IMR-90 (cell line): ENCODE data around the gene GOSR1. TPM values are rescaled to one million over a fixed set of nuclear protein-coding genes. Genes with fewer than 3 reads are reported as not detected.

Experiments used
- ATAC-seq: fragments of 200-7000 bp; cut with Tn5 transposase; 2 replicates; pipeline ENCODE4 v1.9.1; 2020; ENCODE audit warnings: low read depth, mild to moderate bottlenecking, moderate library complexity
- BruUV-seq: library from RNA; stranded (reverse); fragments of 400-500 nt; replicated peaks from 2 replicates; lab custom pipeline; 2021; lab: Mats Ljungman, UMichigan
- CTCF ChIA-PET: fragments of 300-600 bp; formaldehyde crosslinking; extraction: SDS; loops from one replicate; lab custom pipeline; 2021; ENCODE audit warnings: antibody characterized with exemption; lab: Yijun Ruan, JAX
- POLR2A ChIA-PET: fragments of 300-600 bp; sonication (Branson Sonifier 250); formaldehyde crosslinking; loops from one replicate; lab custom pipeline; 2022; ENCODE audit warnings: antibody characterized with exemption; ENCODE audit not compliant: unreplicated experiment; lab: Charles Lee
- DNase-seq: peaks from one replicate; pipeline ENCODE4 v3.0.0; 2013
- H2AFZ ChIP-seq: replicated peaks from 2 replicates; pipeline ENCODE3; 2013; ENCODE audit warnings: low read length, mild to moderate bottlenecking; ENCODE audit not compliant: poor library complexity
- H2AK5ac ChIP-seq: 2 replicates; pipeline ENCODE4 v1.6.1; 2013; ENCODE audit warnings: low read depth, low read length, inconsistent platforms
- H2AK9ac ChIP-seq: replicated peaks from 2 replicates; pipeline ENCODE3; 2013; ENCODE audit warnings: mild to moderate bottlenecking, low read depth, low read length, moderate library complexity; ENCODE audit not compliant: poor library complexity
- H2BK120ac ChIP-seq: 2 replicates; pipeline ENCODE4 v1.6.1; 2013; ENCODE audit warnings: low read depth, low read length, inconsistent platforms
- H2BK15ac ChIP-seq: 3 replicates; pipeline ENCODE4 v1.6.1; 2013; ENCODE audit warnings: low read depth, low read length, inconsistent platforms
- H2BK20ac ChIP-seq: 2 replicates; pipeline ENCODE4 v1.6.1; 2013; ENCODE audit warnings: low read depth, mild to moderate bottlenecking, inconsistent platforms, low read length, moderate library complexity
- H2BK5ac ChIP-seq: 2 replicates; pipeline ENCODE4 v1.6.1; 2013; ENCODE audit warnings: mild to moderate bottlenecking, low read depth, low read length, inconsistent platforms; ENCODE audit not compliant: poor library complexity, severe bottlenecking
- H3K14ac ChIP-seq: replicated peaks from 2 replicates; pipeline ENCODE4 v1.6.1; 2013; ENCODE audit warnings: low read depth, low read length, inconsistent platforms
- H3K18ac ChIP-seq: 2 replicates; pipeline ENCODE4 v1.6.1; 2013; ENCODE audit warnings: low read depth, low read length, control low read depth
- H3K23ac ChIP-seq: 2 replicates; pipeline ENCODE4 v1.6.1; 2013; ENCODE audit warnings: low read depth, low read length, inconsistent platforms
- H3K27ac ChIP-seq: 2 replicates; pipeline ENCODE4 v1.5.1; 2013; ENCODE audit warnings: mild to moderate bottlenecking, control low read depth, low read length; ENCODE audit not compliant: insufficient read depth
- H3K27me3 ChIP-seq: 2 replicates; pipeline ENCODE4 v1.6.1; 2013; ENCODE audit warnings: low read length; ENCODE audit not compliant: control insufficient read depth, insufficient read depth
- H3K36me3 ChIP-seq: 2 replicates; pipeline ENCODE4 v1.6.1; 2013; ENCODE audit warnings: low read length, mixed read lengths; ENCODE audit not compliant: control insufficient read depth, insufficient read depth
- H3K4ac ChIP-seq: 2 replicates; pipeline ENCODE4 v1.6.1; 2013; ENCODE audit warnings: low read depth, low read length, inconsistent platforms
- H3K4me1 ChIP-seq: 2 replicates; pipeline ENCODE4 v1.6.1; 2013; ENCODE audit warnings: low read length, mixed read lengths; ENCODE audit not compliant: control insufficient read depth, insufficient read depth
- H3K4me2 ChIP-seq: 2 replicates; pipeline ENCODE4 v1.6.1; 2013; ENCODE audit warnings: low read depth, mild to moderate bottlenecking, control low read depth, low read length, moderate library complexity
- H3K4me3 ChIP-seq: 2 replicates; pipeline ENCODE4 v1.5.1; 2013; ENCODE audit warnings: low read depth, mild to moderate bottlenecking, control low read depth, low read length, moderate library complexity; ENCODE audit not compliant: insufficient read depth
- H3K56ac ChIP-seq: 2 replicates; pipeline ENCODE4 v1.6.1; 2013; ENCODE audit warnings: low read length, inconsistent platforms; ENCODE audit not compliant: insufficient read depth; ENCODE audit errors: extremely low read depth
- H3K79me1 ChIP-seq, 2 experiments: 2 replicates each; pipeline ENCODE4 v1.6.1; 2013; ENCODE audit warnings: low read length in 2 of 2, inconsistent platforms in 1 of 2, low read depth in 1 of 2
- H3K9ac ChIP-seq: 2 replicates; pipeline ENCODE4 v1.6.1; 2013; ENCODE audit warnings: low read depth, low read length, control low read depth
- H3K9me1 ChIP-seq: 2 replicates; pipeline ENCODE4 v1.6.1; 2013; ENCODE audit warnings: low read length, inconsistent platforms; ENCODE audit not compliant: insufficient read depth
- H3K9me3 ChIP-seq: 2 replicates; pipeline ENCODE4 v1.6.1; 2013; ENCODE audit warnings: low read length; ENCODE audit not compliant: control insufficient read depth, insufficient read depth
- H4K20me1 ChIP-seq: 2 replicates; pipeline ENCODE4 v1.6.1; 2013; ENCODE audit warnings: low read length, inconsistent platforms; ENCODE audit not compliant: insufficient read depth
- H4K5ac ChIP-seq: 2 replicates; pipeline ENCODE4 v1.6.1; 2013; ENCODE audit warnings: mild to moderate bottlenecking, low read depth, low read length, control low read depth
- H4K8ac ChIP-seq, 2 experiments: 2 replicates each; pipeline ENCODE4 v1.6.1; 2013; ENCODE audit warnings: low read depth in 2 of 2, low read length in 2 of 2, control low read depth in 1 of 2, inconsistent platforms in 1 of 2
- H4K91ac ChIP-seq: 2 replicates; pipeline ENCODE4 v1.6.1; 2013; ENCODE audit warnings: low read depth, low read length, inconsistent platforms; ENCODE audit not compliant: insufficient read depth
- BHLHE40 ChIP-seq: fragments of 150-350 bp; IDR thresholded peaks from 2 replicates; pipeline ENCODE4 v1.6.1; 2016; ENCODE audit warnings: mild to moderate bottlenecking, low read depth, low read length
- CEBPB ChIP-seq: IDR thresholded peaks from 2 replicates; pipeline ENCODE4 v1.6.1; 2012; ENCODE audit warnings: low read depth, low read length, improper control_type of control experiment
- CHD1 ChIP-seq: IDR thresholded peaks from 2 replicates; pipeline ENCODE4 v1.6.1; 2012; ENCODE audit warnings: low read depth, low read length, improper control_type of control experiment
- CTCF ChIP-seq: conservative IDR thresholded peaks from 2 replicates; pipeline ENCODE4 v1.5.1; 2012; ENCODE audit warnings: mild to moderate bottlenecking, low read depth, low read length, improper control_type of control experiment
- MXI1 ChIP-seq: IDR thresholded peaks from 2 replicates; pipeline ENCODE4 v1.6.1; 2012; ENCODE audit warnings: low read depth, mild to moderate bottlenecking, low read length, moderate library complexity, borderline replicate concordance
- NFE2L2 ChIP-seq: fragments of 150-350 bp; IDR thresholded peaks from 2 replicates; pipeline ENCODE4 v1.6.1; 2016; ENCODE audit warnings: low read depth, mild to moderate bottlenecking, low read length
- RAD21 ChIP-seq: IDR thresholded peaks from 2 replicates; pipeline ENCODE4 v1.6.1; 2012; ENCODE audit warnings: low read length, improper control_type of control experiment
- RCOR1 ChIP-seq: IDR thresholded peaks from 2 replicates; pipeline ENCODE4 v1.6.1; 2012; ENCODE audit warnings: mild to moderate bottlenecking, low read length, improper control_type of control experiment; ENCODE audit not compliant: insufficient replicate concordance
- RFX5 ChIP-seq: IDR thresholded peaks from 2 replicates; pipeline ENCODE4 v1.8.0; 2012; ENCODE audit warnings: low read depth, mild to moderate bottlenecking, low read length, moderate library complexity
- SMC3 ChIP-seq: fragments of 150-350 bp; IDR thresholded peaks from 2 replicates; pipeline ENCODE4 v1.6.1; 2016; ENCODE audit warnings: low read depth, mild to moderate bottlenecking, antibody characterized with exemption, low read length, moderate library complexity
- WGBS, 2 experiments: methylation state at CpG; one replicate each; pipeline versions ENCODE4 v1.1.5 to v1.1.7; 2013; ENCODE audit warnings: missing lambda C conversion rate in 2 of 2; ENCODE audit not compliant: insufficient read length in 1 of 2; ENCODE audit errors: extremely low coverage in 2 of 2; 5-methylcytosine and 5-hydroxymethylcytosine counted together
- dilution Hi-C: fragments of 300-500 bp; cut with HindIII; formaldehyde crosslinking; loops from one replicate; pipeline ENCODE4 v1.14.3; 2018; ENCODE audit warnings: low sequenced_read_pairs; ENCODE audit not compliant: unreplicated experiment
- in situ Hi-C: fragments of 300-500 bp; cut with MboI; formaldehyde crosslinking; loops from 3 replicates; pipeline ENCODE4 v1.14.3; 2019; ENCODE audit warnings: low sequenced_read_pairs, inconsistent platforms, mixed read lengths
- intact Hi-C: fragments of 100-400 bp; cut with micrococcal nuclease; formaldehyde crosslinking; loops from 2 replicates; pipeline ENCODE4 v1.10.0; 2022
- polyA plus RNA-seq, 3 experiments: library from polyadenylated mRNA; depleted of rRNA; stranded (reverse); fragments of >200 nt; gene quantifications; 2 replicates each; pipeline ENCODE4 v1.2.3, GENCODE V29; 2012; ENCODE audit warnings: low replicate concordance in 1 of 3
- total RNA-seq: library from RNA; depleted of rRNA; stranded (reverse); fragments of >200 nt; gene quantifications from 2 replicates; pipeline ENCODE4 v1.2.3, GENCODE V29; 2012
- TF ChIP-seq, protein P1 (sequence below): fragments of 150-350 bp; IDR thresholded peaks from 2 replicates; pipeline ENCODE4 v1.6.1; 2017; ENCODE audit warnings: mild to moderate bottlenecking, antibody characterized with exemption, low read length, low read depth

Gene GOSR1
- total and polyA plus RNA-seq, 2 of the 4 experiments (the other 2 are of a cell fraction): 21.2 to 47.5 TPM

DNA sequence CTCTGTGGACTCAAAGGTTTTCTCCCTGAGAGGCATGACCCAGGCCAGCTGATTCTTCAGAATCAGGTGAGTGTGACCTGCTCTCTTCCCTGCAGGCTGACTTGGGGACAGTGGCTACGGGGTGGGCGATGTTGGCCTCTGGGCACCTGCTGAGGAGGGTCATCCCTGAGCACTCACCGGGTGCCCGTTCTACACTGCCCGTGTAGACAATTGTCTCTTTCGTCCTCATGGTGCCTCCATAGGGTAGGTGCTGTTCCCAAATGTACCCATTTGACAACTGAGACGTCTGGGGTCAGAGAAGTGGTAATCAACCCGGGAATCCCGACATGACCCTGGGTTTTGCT is 74.8 kb downstream of the GOSR1 start:
- ATAC-seq (no peak), DNase-seq (no peak)
- no peaks in the 10 kb centered on the region for H3K79me1 ChIP-seq
- CTCF ChIA-PET: no interaction called here
- H2BK5ac ChIP-seq: no peak overlapping the region
- H3K14ac ChIP-seq: no peak overlapping the region
- no peak overlapping the region for H3K56ac ChIP-seq
- no peak overlapping the region for H2BK15ac ChIP-seq
- POLR2A ChIA-PET: no interaction called here
- no peak overlapping the region for H3K4ac ChIP-seq
- dilution Hi-C loops (no loop called here), in situ Hi-C loops (no loop called here), intact Hi-C loops (no loop called here)
- H2AFZ ChIP-seq: no peak overlapping the region
- no peaks in the 10 kb centered on the region for H3K9me3 ChIP-seq
- peaks cover 12% of the 10 kb centered on the region; the same call in 1 of the 2 replicates for H3K27me3 ChIP-seq
- H3K4me1 ChIP-seq: no peaks in the 10 kb centered on the region
- H2BK20ac ChIP-seq: no peak overlapping the region
- H3K27ac ChIP-seq: no peak overlapping the region
- H4K5ac ChIP-seq: no peak overlapping the region
- no peak overlapping the region for H3K4me2 ChIP-seq
- H4K8ac ChIP-seq: no peak overlapping the region
- no peak for TF ChIP-seq RAD21
- no peak for TF ChIP-seq CEBPB
- TF ChIP-seq BHLHE40: no peak
- TF ChIP-seq NFE2L2: no peak
- no peak for TF ChIP-seq MXI1
- TF ChIP-seq CTCF: no peak
- TF ChIP-seq, protein P1, sequence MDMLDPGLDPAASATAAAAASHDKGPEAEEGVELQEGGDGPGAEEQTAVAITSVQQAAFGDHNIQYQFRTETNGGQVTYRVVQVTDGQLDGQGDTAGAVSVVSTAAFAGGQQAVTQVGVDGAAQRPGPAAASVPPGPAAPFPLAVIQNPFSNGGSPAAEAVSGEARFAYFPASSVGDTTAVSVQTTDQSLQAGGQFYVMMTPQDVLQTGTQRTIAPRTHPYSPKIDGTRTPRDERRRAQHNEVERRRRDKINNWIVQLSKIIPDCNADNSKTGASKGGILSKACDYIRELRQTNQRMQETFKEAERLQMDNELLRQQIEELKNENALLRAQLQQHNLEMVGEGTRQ: no peak
- no peak for TF ChIP-seq RCOR1
- TF ChIP-seq RFX5: no peak
- TF ChIP-seq SMC3: no peak
- no peak for TF ChIP-seq CHD1
- BruUV-seq: no TSS peak
- WGBS, 2 experiments: 97% methylated on average over 5 of the region's 9 CpGs; no CpG with 5 or more reads in 1 of the 2 experiments
- H3K9me1 ChIP-seq: peaks cover 8% of the 10 kb centered on the region; the same call in 1 of the 2 replicates
- no peak overlapping the region for H4K91ac ChIP-seq
- no peak overlapping the region for H2AK9ac ChIP-seq
- H2AK5ac ChIP-seq: no peak overlapping the region
- H4K20me1 ChIP-seq: no peaks in the 10 kb centered on the region
- no peak overlapping the region for H3K4me3 ChIP-seq
- H3K36me3 ChIP-seq: no peaks in the 10 kb centered on the region
- H3K9ac ChIP-seq: no peak overlapping the region
- no peak overlapping the region for H3K23ac ChIP-seq
- no peak overlapping the region for H2BK120ac ChIP-seq
- H3K18ac ChIP-seq: no peak overlapping the region
